Progenitor cell of endocrine pancreas (in vitro differentiated cells): ENCODE data around the gene ZNHIT1. TPM values are rescaled to one million over a fixed set of nuclear protein-coding genes. Genes with fewer than 3 reads are reported as not detected.
"Not testable (repeated sequence)": the region's sequence is repeated elsewhere in the genome, so short reads cannot be mapped to it uniquely, and the experiment has no call there.

Experiments used
- DNase-seq: peaks from one replicate; pipeline ENCODE4 v3.0.0; 2021; ENCODE audit warnings: low spot score; ENCODE audit not compliant: unreplicated experiment
- H3K27ac Mint-ChIP-seq: 2 replicates; pipeline ENCODE4 v1.8.0; 2021; ENCODE audit warnings: mild to moderate bottlenecking, moderate library complexity, mixed read lengths
- H3K27me3 Mint-ChIP-seq: 2 replicates; pipeline ENCODE4 v1.8.0; 2021; ENCODE audit warnings: mixed read lengths
- H3K36me3 Mint-ChIP-seq: 2 replicates; pipeline ENCODE4 v1.8.0; 2022; ENCODE audit warnings: mixed read lengths; ENCODE audit not compliant: insufficient read depth
- H3K4me1 Mint-ChIP-seq: 2 replicates; pipeline ENCODE4 v1.8.0; 2021; ENCODE audit warnings: low read depth, mixed read lengths
- H3K4me3 Mint-ChIP-seq: 2 replicates; pipeline ENCODE4 v1.8.0; 2021; ENCODE audit warnings: low read depth, mild to moderate bottlenecking, moderate library complexity, mixed read lengths
- H3K9me3 Mint-ChIP-seq: 2 replicates; pipeline ENCODE4 v1.8.0; 2021; ENCODE audit warnings: low read depth, mixed read lengths
- CTCF ChIP-seq: fragments of 200-600 bp; sonication (generic); IDR thresholded peaks from one replicate; pipeline ENCODE4 v1.5.0; 2021; ENCODE audit warnings: antibody characterized with exemption, mild to moderate bottlenecking; ENCODE audit not compliant: unreplicated experiment
- total RNA-seq: library from RNA; stranded (reverse); gene quantifications from 2 replicates; pipeline ENCODE4 v1.2.1, GENCODE V29; 2021

Gene ZNHIT1
- total RNA-seq, 1 donor from 2014 or later, result 62.2 TPM

DNA sequence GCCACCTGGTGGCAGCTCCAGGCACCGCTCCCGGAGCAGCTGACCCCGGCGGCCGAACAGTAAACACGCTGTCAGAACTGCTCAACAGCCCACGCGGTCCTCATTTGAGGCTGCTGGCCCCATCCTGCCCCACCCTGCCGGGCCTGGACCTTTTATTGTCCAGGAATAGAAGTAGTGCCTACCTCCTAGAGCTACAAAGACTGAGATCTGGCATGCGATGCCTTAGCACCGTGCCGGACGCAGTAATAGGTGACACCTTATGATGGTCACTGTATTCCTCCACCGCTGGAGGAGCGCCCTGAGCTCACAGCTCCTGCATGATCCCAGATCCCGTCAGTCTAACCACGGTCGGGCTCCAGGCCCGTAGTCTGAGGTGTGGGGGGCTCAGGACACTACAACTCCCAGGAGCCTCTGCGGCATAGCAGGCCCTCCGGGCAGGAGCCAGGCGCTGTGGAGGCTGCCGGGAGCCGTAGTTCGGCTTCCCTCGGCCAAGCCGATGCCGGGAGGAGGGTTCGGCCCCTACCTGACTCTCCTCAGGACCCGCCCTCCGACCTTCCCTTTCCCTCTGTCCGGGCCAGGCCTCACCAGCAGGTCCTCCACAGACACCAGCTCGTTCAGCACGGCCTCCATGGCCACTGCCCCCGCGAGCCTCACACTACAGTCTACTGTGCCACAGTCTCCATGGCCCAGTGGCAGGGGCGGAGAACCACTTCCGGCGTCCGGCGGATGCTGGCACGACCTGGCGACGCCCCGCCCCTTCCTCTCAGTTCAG is 26.6 kb downstream of the ZNHIT1 start, which contains the start of gene FIS1:
FIS1 (minus strand) TSS at position 707 of the 772 bp plus-strand sequence; CDS start at position 630, 77 bp downstream.
- Mint-ChIP-seq H3K27ac (peak within 1 kb of the TSS; percentile 97), H3K36me3 (peaks cover 7% of the 10 kb centered on the region), H3K27me3 (no peaks in the 10 kb centered on the region), H3K4me3 (peak within 1 kb of the TSS; percentile 97), H3K9me3 (no peaks in the 10 kb centered on the region), H3K4me1 (peaks cover 7% of the 10 kb centered on the region)
- DNase-seq, result peak; percentile 80
- peak; percentile 92 for TF ChIP-seq CTCF

- H3K36me3 Mint-ChIP-seq, result peaks cover 7% of the 10 kb centered on the region
- DNase-seq, result no peak
- H3K9me3 Mint-ChIP-seq, result no peaks in the 10 kb centered on the region
- peaks cover 7% of the 10 kb centered on the region for H3K4me1 Mint-ChIP-seq
- H3K27ac Mint-ChIP-seq, result peak overlapping the region; percentile 97
- H3K4me3 Mint-ChIP-seq, result peak overlapping the region; percentile 97
- TF ChIP-seq CTCF, result no peak
- H3K27me3 Mint-ChIP-seq, result no peaks in the 10 kb centered on the region
These were observed 27.2 kb downstream of the ZNHIT1 start for GRCh38 chr7:101245147-101245668.

GRCh38 chr7:101248276-101248675 is 30.3 kb downstream of the ZNHIT1 start:
- H3K4me1 Mint-ChIP-seq, result peaks cover 15% of the 10 kb centered on the region
- peak; percentile 11 for TF ChIP-seq CTCF
- H3K4me3 Mint-ChIP-seq, result peak overlapping the region; percentile 35
- no peak for DNase-seq
- H3K9me3 Mint-ChIP-seq, result no peaks in the 10 kb centered on the region
- no peaks in the 10 kb centered on the region for H3K27me3 Mint-ChIP-seq
- peaks cover 5% of the 10 kb centered on the region for H3K36me3 Mint-ChIP-seq
- H3K27ac Mint-ChIP-seq, result peak overlapping the region; percentile 62

- peaks cover 8% of the 10 kb centered on the region for H3K4me1 Mint-ChIP-seq
- H3K36me3 Mint-ChIP-seq, result peaks cover 4% of the 10 kb centered on the region
- H3K27me3 Mint-ChIP-seq, result no peaks in the 10 kb centered on the region
- H3K9me3 Mint-ChIP-seq, result no peaks in the 10 kb centered on the region
- no peak overlapping the region for H3K27ac Mint-ChIP-seq
- peak overlapping the region; percentile 92 for H3K4me3 Mint-ChIP-seq
- no peak for DNase-seq
- no peak for TF ChIP-seq CTCF
These were observed 32.4 kb downstream of the ZNHIT1 start for GRCh38 chr7:101250324-101250723.

- Mint-ChIP-seq H3K9me3 (no peaks in the 10 kb centered on the region), H3K4me3 (peak overlapping the region; percentile 92), H3K27me3 (no peaks in the 10 kb centered on the region), H3K36me3 (peaks cover 4% of the 10 kb centered on the region), H3K4me1 (peaks cover 8% of the 10 kb centered on the region), H3K27ac (peak overlapping the region; percentile 97)
- DNase-seq, result peak; percentile 94
- no peak for TF ChIP-seq CTCF
These were observed 34.1 kb downstream of the ZNHIT1 start for GRCh38 chr7:101251871-101252659.

GRCh38 chr7:101253199-101253598 is 35.2 kb downstream of the ZNHIT1 start:
- not testable (repeated sequence) for H3K9me3 Mint-ChIP-seq, DNase-seq, H3K27me3 Mint-ChIP-seq, H3K36me3 Mint-ChIP-seq, H3K4me1 Mint-ChIP-seq, H3K27ac Mint-ChIP-seq
- H3K4me3 Mint-ChIP-seq, result peak overlapping the region; percentile 92
